ENCODE results near the gene HIVEP3. TPM values are rescaled to one million over a fixed set of nuclear protein-coding genes. Genes with fewer than 3 reads are reported as not detected.

Gene HIVEP3
- total RNA-seq, 1 experiment from 2014 or later, result 1.4 TPM

- no peak overlapping the region for H2BK120ac ChIP-seq (ENCODE audit: low read depth, low read length, poor library complexity, severe bottlenecking)
- no peak overlapping the region for H3K4ac ChIP-seq (ENCODE audit: low read depth, low read length)
- H3K23me2 ChIP-seq (ENCODE audit: insufficient read length, low read depth, low read length, poor library complexity, severe bottlenecking), result no peaks in the 10 kb centered on the region
- Mint-ChIP-seq H3K36me3 (ENCODE audit: insufficient read depth in 1 of 3, low read depth in 3 of 3) (no peaks in the 10 kb centered on the region; a peak in 1 of 7 replicates), H3K4me1 (peaks cover 29% of the 10 kb centered on the region in 2 experiments), H3K27me3 (ENCODE audit: low read depth) (peaks cover 26% of the 10 kb centered on the region), H3K4me3 (no peak overlapping the region), H3K9me3 (no peaks in the 10 kb centered on the region), H3K27ac (peak overlapping the region in 1 of 3 experiments; percentile 7; a peak in 1 of 7 replicates)
- H2BK5ac ChIP-seq (ENCODE audit: insufficient read length, low read length), result no peak overlapping the region
- H2BK20ac ChIP-seq (ENCODE audit: low read depth, low read length, poor library complexity, severe bottlenecking), result no peak overlapping the region
- H3K27ac ChIP-seq (ENCODE audit: insufficient read length, low read depth, low read length), result no peak overlapping the region
- no peaks in the 10 kb centered on the region for H3K79me1 ChIP-seq (ENCODE audit: insufficient read depth, low read depth, low read length, poor library complexity, severe bottlenecking)
- no peaks in the 10 kb centered on the region for H3K27me3 ChIP-seq (ENCODE audit: insufficient read depth, low read length)
- WGBS (ENCODE audit: extremely low coverage, insufficient read length, low lambda C conversion rate), result no CpG with 5 or more reads among the region's 7 CpGs
- H3K79me2 ChIP-seq (ENCODE audit: insufficient read depth, low read length), result no peaks in the 10 kb centered on the region
- H3K23ac ChIP-seq (ENCODE audit: insufficient read length, low read depth, low read length), result no peak overlapping the region
- no peak overlapping the region for H3K4me2 ChIP-seq (ENCODE audit: insufficient read depth, insufficient read length, low read length)
- H4K5ac ChIP-seq (ENCODE audit: insufficient read length, low read depth, low read length), result no peak overlapping the region
- TF ChIP-seq CTCF (conservative IDR thresholded peaks at IDR 0.05), result no peak
- H3K9ac ChIP-seq (ENCODE audit: extremely low read depth, insufficient read length, low read length), result no peak overlapping the region
- H3K14ac ChIP-seq (ENCODE audit: insufficient read depth, low read length), result no peak overlapping the region
- no peak overlapping the region for H2BK12ac ChIP-seq (ENCODE audit: insufficient read length, low read depth, low read length)
- H3K4me1 ChIP-seq (ENCODE audit: insufficient read depth, low read length), result 0 out of 2 replicates have a peak, but pooled peaks cover 2% of the 10 kb centered on the region
- H4K91ac ChIP-seq (ENCODE audit: insufficient read length, low read depth, low read length), result no peak overlapping the region
- H2AK5ac ChIP-seq (ENCODE audit: insufficient read length, low read length), result no peak overlapping the region
- H2BK15ac ChIP-seq (ENCODE audit: low read depth, low read length), result no peak overlapping the region
- no peak overlapping the region for H3T11ph ChIP-seq (ENCODE audit: low read length)
- no peak overlapping the region for H4K8ac ChIP-seq (replicated peaks; ENCODE audit: insufficient read length, low read depth, low read length)
- no peak overlapping the region for H3K56ac ChIP-seq (ENCODE audit: insufficient read length, low read depth, low read length)
- no peak overlapping the region for H3K18ac ChIP-seq (ENCODE audit: insufficient read length, low read depth, low read length)
- no peaks in the 10 kb centered on the region for H3K9me3 ChIP-seq (ENCODE audit: control insufficient read depth, low read depth, low read length)
- DNase-seq, result no peak
- no peak overlapping the region for H2AFZ ChIP-seq (ENCODE audit: low read length)
- no peaks in the 10 kb centered on the region for H4K20me1 ChIP-seq (ENCODE audit: control insufficient read depth, insufficient read depth, insufficient read length)
Measured at GRCh38 chr1:41668054-41668660, 250.6 kb downstream of the HIVEP3 start.

Measured in H9 (cell line).